HL-60 (cell line): ENCODE results near the gene ATP1A3.

Source experiments
- DNase-seq, 2 experiments: peaks; one replicate each; pipeline ENCODE4 v3.0.0-alpha.2; 2010 to 2020; ENCODE audit warnings: low read depth in 1 of 2, low spot score in 1 of 2
- H3K27ac ChIP-seq: fragments of 250-450 bp; sonication (Bioruptor Pico); replicated peaks from 2 replicates; pipeline ENCODE4 v1.5.1; 2020; ENCODE audit warnings: mild to moderate bottlenecking, moderate library complexity
- H3K27me3 ChIP-seq: fragments of 250-450 bp; sonication (Bioruptor Pico); 2 replicates; pipeline ENCODE4 v1.5.1; 2021; ENCODE audit warnings: mild to moderate bottlenecking, moderate library complexity; ENCODE audit not compliant: insufficient read depth, poor library complexity, severe bottlenecking
- H3K4me3 ChIP-seq: replicated peaks from 2 replicates; pipeline ENCODE4 v1.5.1; 2011; ENCODE audit warnings: mild to moderate bottlenecking, control low read depth, low read length; ENCODE audit not compliant: insufficient read depth
- CTCF ChIP-seq: IDR thresholded peaks from one replicate; pipeline ENCODE4 v1.5.1; 2011; ENCODE audit warnings: low read length, control low read depth, inconsistent platforms; ENCODE audit not compliant: insufficient read depth
- GABPA ChIP-seq: IDR thresholded peaks from 2 replicates; pipeline ENCODE4 v1.6.1; 2012; ENCODE audit warnings: low read depth
- POLR2AphosphoS5 ChIP-seq: IDR thresholded peaks from 2 replicates; pipeline ENCODE4 v1.6.1; 2012; ENCODE audit warnings: low read depth
- REST ChIP-seq: IDR thresholded peaks from 2 replicates; pipeline ENCODE4 v1.6.1; 2012; ENCODE audit warnings: low read depth; ENCODE audit not compliant: insufficient replicate concordance
- SPI1 ChIP-seq: IDR thresholded peaks from 2 replicates; pipeline ENCODE4 v1.6.1; 2012; ENCODE audit warnings: low read depth, mild to moderate bottlenecking, borderline replicate concordance

ATP1A3 gene

DNA sequence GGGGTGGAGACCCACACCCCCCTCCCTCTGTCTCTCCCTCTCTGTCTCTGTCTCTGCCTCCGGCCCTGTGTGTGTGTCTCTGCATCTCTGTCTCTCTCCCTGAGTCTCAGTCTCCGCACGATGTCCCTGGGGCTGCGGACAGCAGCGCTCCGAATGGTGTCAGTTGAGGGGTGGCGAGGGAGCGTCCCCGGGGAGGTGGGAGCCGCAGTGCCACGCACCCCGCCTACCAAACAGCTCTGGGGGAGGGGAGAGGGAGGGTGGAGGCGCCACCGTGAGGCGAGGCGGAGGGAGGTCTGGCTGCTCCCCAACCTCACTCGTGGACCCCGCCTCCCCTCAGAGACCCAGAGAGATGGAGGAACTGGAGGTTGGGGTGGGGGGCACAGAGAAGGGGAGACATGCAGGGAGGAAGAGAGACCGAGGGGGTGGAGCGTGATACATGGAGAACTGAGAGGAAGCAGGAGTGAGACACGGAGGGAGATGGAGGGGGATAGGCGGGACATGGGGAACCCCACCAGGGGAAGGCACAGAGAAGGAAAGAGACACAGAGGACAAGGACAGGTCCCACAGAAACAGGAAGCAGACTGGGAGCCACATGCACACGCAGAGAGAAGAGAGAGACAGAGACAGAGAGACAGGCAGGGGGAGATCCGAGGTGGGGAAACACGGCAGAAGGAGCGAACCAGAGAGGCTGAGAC is 73.0 kb downstream of the ATP1A3 start:
- TF ChIP-seq CTCF (no peak), POLR2AphosphoS5 (no peak), GABPA (no peak), REST (no peak), SPI1 (no peak)
- peaks cover 37% of the 10 kb centered on the region for H3K27me3 ChIP-seq
- DNase-seq = no peak
- H3K4me3 ChIP-seq = no peak overlapping the region
- H3K27ac ChIP-seq = no peak overlapping the region

DNA sequence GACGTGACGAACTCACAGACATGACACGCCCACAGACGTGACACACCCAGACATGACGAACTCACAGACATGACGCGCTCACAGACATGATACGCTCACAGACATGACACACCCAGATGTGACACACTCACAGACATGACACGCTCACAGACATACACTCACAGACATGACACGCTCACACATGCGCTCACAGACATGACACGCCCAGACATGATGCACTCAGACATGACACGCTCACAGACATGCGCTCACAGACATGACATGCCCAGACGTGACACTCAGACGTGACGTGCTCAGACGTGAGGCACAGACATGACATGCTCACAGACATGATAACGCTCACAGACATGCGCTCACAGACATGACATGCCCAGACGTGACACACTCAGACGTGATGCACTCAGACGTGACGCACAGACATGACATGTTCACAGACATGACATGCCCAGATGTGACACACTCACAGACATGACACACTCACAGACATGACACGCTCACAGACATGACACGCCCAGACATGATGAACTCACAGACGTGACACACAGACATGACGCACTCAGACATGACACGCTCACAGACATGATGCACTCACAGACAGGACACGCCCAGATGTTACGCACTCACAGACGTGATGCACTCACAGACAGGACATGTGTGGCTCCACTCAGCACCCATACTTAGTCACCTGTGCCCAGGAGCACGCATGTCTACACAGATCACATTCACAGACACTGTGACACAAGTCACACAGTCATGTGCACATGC is 73.9 kb downstream of the ATP1A3 start:
- Histone ChIP-seq H3K4me3 (no peak overlapping the region), H3K27me3 (peaks cover 43% of the 10 kb centered on the region), H3K27ac (no peak overlapping the region)
- TF ChIP-seq CTCF (no peak), GABPA (no peak), SPI1 (no peak), REST (no peak), POLR2AphosphoS5 (no peak)
- no peak for DNase-seq

GRCh38 chr19:41918653-41919244 is 75.3 kb downstream of the ATP1A3 start:
- TF ChIP-seq REST (no peak), GABPA (no peak), POLR2AphosphoS5 (no peak)
- H3K27ac ChIP-seq = no peak overlapping the region
- H3K27me3 ChIP-seq = peaks cover 50% of the 10 kb centered on the region
- no peak overlapping the region for H3K4me3 ChIP-seq
- DNase-seq = no peak
